CD4-positive, alpha-beta T cell (primary cell): ENCODE data around the gene SCN3A. TPM values are rescaled to one million over a fixed set of nuclear protein-coding genes. Genes with fewer than 3 reads are reported as not detected.

Experiments used
- ATAC-seq: fragments of 200-7000 bp; cut with Tn5 transposase; one replicate; pipeline ENCODE4 v1.10.0; 2022; ENCODE audit warnings: mild to moderate bottlenecking; ENCODE audit not compliant: poor library complexity
- CTCF ChIA-PET: fragments of 350-600 bp; sonication (Branson Sonifier 250); formaldehyde crosslinking; loops from one replicate; lab custom pipeline; 2021; ENCODE audit warnings: antibody characterized with exemption, inconsistent platforms; lab: Charles Lee
- POLR2A ChIA-PET: fragments of 350-600 bp; sonication (Branson Sonifier 250); formaldehyde crosslinking; loops from one replicate; lab custom pipeline; 2021; ENCODE audit warnings: antibody characterized with exemption, inconsistent platforms; lab: Charles Lee
- DNase-seq, 14 experiments: peaks; one replicate each; pipeline ENCODE4 v3.0.0-alpha.2; 2013 to 2020; ENCODE audit warnings: mixed read lengths in 2 of 14
- H3K27ac ChIP-seq, 2 donors: one replicate each; pipeline versions ENCODE4 v1.5.1 to v1.7.0; 2013; ENCODE audit warnings: low read length in 2 of 2, low read depth in 1 of 2, mild to moderate bottlenecking in 1 of 2
- H3K27me3 ChIP-seq, 2 experiments: 1 replicate in 1 of 2; 2 replicates in 1 of 2; pipeline versions ENCODE4 v1.6.1 to v1.7.0; 2013; ENCODE audit warnings: low read length in 2 of 2, control low read depth in 1 of 2, mild to moderate bottlenecking in 1 of 2, moderate library complexity in 1 of 2; ENCODE audit not compliant: insufficient read depth in 2 of 2, control insufficient read depth in 1 of 2
- H3K36me3 ChIP-seq: one replicate; pipeline ENCODE4 v1.6.1; 2013; ENCODE audit warnings: low read length, control low read depth; ENCODE audit not compliant: insufficient read depth
- H3K4me1 ChIP-seq: one replicate; pipeline ENCODE4 v1.6.1; 2013; ENCODE audit warnings: low read length, control low read depth; ENCODE audit not compliant: insufficient read depth
- H3K4me3 ChIP-seq: one replicate; pipeline ENCODE4 v1.5.1; 2013; ENCODE audit warnings: mild to moderate bottlenecking, low read length, moderate library complexity
- H3K9me3 ChIP-seq, 2 experiments: 1 replicate in 1 of 2; 2 replicates in 1 of 2; pipeline versions ENCODE4 v1.6.1 to v1.7.0; 2013; ENCODE audit warnings: low read length in 2 of 2, mild to moderate bottlenecking in 2 of 2, control low read depth in 1 of 2, moderate library complexity in 1 of 2; ENCODE audit not compliant: control insufficient read depth in 1 of 2, insufficient read depth in 1 of 2
- H3K27ac Mint-ChIP-seq: one replicate; pipeline ENCODE4 v1.8.0; 2020; ENCODE audit warnings: mixed read lengths
- H3K27me3 Mint-ChIP-seq: one replicate; pipeline ENCODE4 v1.8.0; 2021; ENCODE audit warnings: mixed read lengths
- H3K36me3 Mint-ChIP-seq: one replicate; pipeline ENCODE4 v1.8.0; 2021; ENCODE audit warnings: low read depth, mixed read lengths
- H3K4me1 Mint-ChIP-seq: one replicate; pipeline ENCODE4 v1.8.0; 2021; ENCODE audit warnings: low read depth, mixed read lengths
- H3K4me3 Mint-ChIP-seq: one replicate; pipeline ENCODE4 v1.8.0; 2020; ENCODE audit warnings: mild to moderate bottlenecking, mixed read lengths
- H3K9me3 Mint-ChIP-seq: one replicate; pipeline ENCODE4 v1.8.0; 2020; ENCODE audit warnings: mixed read lengths
- CTCF ChIP-seq: fragments of 200-600 bp; IDR thresholded peaks from one replicate; pipeline ENCODE4 v1.8.0; 2022; ENCODE audit warnings: antibody characterized with exemption, mild to moderate bottlenecking
- intact Hi-C, 2 experiments: fragments of 100-400 bp; cut with DNase I in 1 of 2; cut with micrococcal nuclease in 1 of 2; formaldehyde crosslinking; loops; one replicate each; pipeline versions ENCODE4 v1.15.1 to v1.9.0; 2023 to 2025; cut with DNase I, micrococcal nuclease
- total RNA-seq, 174 experiments: library from RNA in 2 of 174; stranded (reverse) in 2 of 174; gene quantifications; one replicate each; pipeline ENCODE4 v1.2.3 and lab custom pipeline; 2021 to 2026

The SCN3A gene
- total RNA-seq, 2 experiments from 2014 or later = not detected

- POLR2A ChIA-PET = no interaction called here
- H3K4me3 Mint-ChIP-seq = no peak overlapping the region
Measured at GRCh38 chr2:165219481-165219880, 15.6 kb upstream of the SCN3A start.

GRCh38 chr2:165214093-165214492 is 10.2 kb upstream of the SCN3A start:
- Mint-ChIP-seq H3K27ac (no peak overlapping the region), H3K27me3 (no peaks in the 10 kb centered on the region), H3K36me3 (no peaks in the 10 kb centered on the region), H3K4me1 (no peaks in the 10 kb centered on the region), H3K9me3 (no peaks in the 10 kb centered on the region), H3K4me3 (no peak overlapping the region)
- intact Hi-C loops = no loop called here
- no peaks in the 10 kb centered on the region for H3K36me3 ChIP-seq
- ChIA-PET POLR2A (no interaction called here), CTCF (no interaction called here)
- TF ChIP-seq CTCF = no peak
- H3K9me3 ChIP-seq = no peaks in the 10 kb centered on the region
- H3K27ac ChIP-seq = no peak overlapping the region
- no peak for DNase-seq
- H3K27me3 ChIP-seq = no peaks in the 10 kb centered on the region
- no peaks in the 10 kb centered on the region for H3K4me1 ChIP-seq
- ATAC-seq = no peak
- H3K4me3 ChIP-seq = no peak overlapping the region

More at GRCh38 chr2:165219481-165219880, 15.6 kb upstream of the SCN3A start:
- TF ChIP-seq CTCF = no peak
- Mint-ChIP-seq H3K27me3 (no peaks in the 10 kb centered on the region), H3K9me3 (no peaks in the 10 kb centered on the region), H3K36me3 (no peaks in the 10 kb centered on the region), H3K4me1 (no peaks in the 10 kb centered on the region), H3K27ac (no peak overlapping the region)
- Histone ChIP-seq H3K27ac (no peak overlapping the region), H3K36me3 (no peaks in the 10 kb centered on the region), H3K4me3 (no peak overlapping the region), H3K9me3 (no peaks in the 10 kb centered on the region), H3K27me3 (no peaks in the 10 kb centered on the region), H3K4me1 (no peaks in the 10 kb centered on the region)
- CTCF ChIA-PET = no interaction called here
- intact Hi-C loops = no loop called here
- no peak for DNase-seq
- ATAC-seq = no peak

DNA sequence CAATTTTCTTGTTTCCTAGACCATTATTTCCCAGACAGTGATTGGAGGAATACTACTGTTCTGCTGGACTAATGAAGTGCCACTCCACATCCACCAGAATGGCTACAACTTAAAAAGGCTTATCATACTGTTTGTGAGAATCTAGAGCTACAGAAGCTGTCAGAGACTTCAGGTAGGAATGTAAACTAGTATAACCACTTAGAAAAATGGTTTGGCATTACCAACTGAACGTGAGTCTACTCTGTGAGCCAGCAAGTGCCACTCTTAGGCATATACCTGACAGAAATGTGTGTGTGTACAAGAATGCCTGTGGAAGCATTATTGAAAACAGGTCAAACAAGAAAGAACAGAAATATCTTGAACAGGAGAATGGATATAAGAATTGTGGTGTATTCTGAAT is 4.2 kb upstream of the SCN3A start:
- no peaks in the 10 kb centered on the region for H3K4me1 Mint-ChIP-seq
- Histone ChIP-seq H3K4me3 (no peak overlapping the region), H3K27ac (no peak overlapping the region), H3K4me1 (no peaks in the 10 kb centered on the region), H3K36me3 (no peaks in the 10 kb centered on the region), H3K27me3 (no peaks in the 10 kb centered on the region), H3K9me3 (no peaks in the 10 kb centered on the region)
- TF ChIP-seq CTCF = no peak
- no peak overlapping the region for H3K4me3 Mint-ChIP-seq
- CTCF ChIA-PET = no interaction called here
- intact Hi-C loops = no loop called here
- no peak for DNase-seq
- ATAC-seq = no peak
- H3K27ac Mint-ChIP-seq = no peak overlapping the region
- POLR2A ChIA-PET = no interaction called here
- no peaks in the 10 kb centered on the region for H3K27me3 Mint-ChIP-seq
- no peaks in the 10 kb centered on the region for H3K36me3 Mint-ChIP-seq
- no peaks in the 10 kb centered on the region for H3K9me3 Mint-ChIP-seq
